HG03108 (cell line): ENCODE results near the gene NR3C2.

Experiments
- ATAC-seq: cut with Tn5 transposase; IDR thresholded peaks from one replicate; pipeline ENCODE4 v1.9.1; 2021; ENCODE audit warnings: moderate library complexity; ENCODE audit not compliant: unreplicated experiment

The NR3C2 gene

DNA sequence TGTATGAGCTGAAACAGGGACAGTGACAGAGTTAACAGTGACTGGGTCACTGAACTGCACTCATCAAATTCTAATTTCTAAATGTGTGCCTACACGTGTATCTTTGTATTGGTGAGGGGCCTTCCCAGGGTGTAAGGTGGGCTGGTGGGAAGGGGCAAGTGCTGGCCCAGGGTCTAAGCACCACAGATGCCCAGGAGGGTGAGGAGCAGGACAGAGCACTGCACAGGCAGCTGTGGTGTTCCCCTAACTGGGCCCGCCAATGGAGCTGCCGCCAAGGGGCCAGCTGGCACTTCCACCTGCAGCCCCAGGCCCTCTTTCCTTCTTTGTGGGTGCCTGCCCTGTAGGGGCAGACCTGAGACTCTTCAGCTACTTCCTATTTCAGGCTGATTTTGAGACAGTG lies 360.5 kb downstream of the NR3C2 start:
- no peak for ATAC-seq

DNA sequence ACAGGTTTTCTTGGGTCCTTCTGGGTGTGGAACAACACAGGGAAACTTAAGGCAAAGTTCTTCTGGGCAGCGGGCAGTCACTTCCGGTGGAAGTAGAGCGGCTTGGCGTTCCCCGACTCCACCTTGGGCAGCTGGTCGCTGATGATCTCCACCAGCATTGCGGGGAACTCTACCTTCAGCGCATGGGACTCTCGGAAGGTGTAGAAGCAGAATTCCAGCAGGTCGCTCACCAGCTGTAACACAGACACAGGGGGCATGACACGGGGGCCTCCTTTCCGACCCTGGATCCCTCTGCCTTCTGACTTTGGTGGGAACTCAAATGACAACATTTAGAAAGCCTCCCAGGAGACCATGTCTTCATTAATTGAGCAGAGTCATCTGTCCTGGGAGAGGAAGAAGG lies 360.9 kb downstream of the NR3C2 start:
- ATAC-seq: no peak

DNA sequence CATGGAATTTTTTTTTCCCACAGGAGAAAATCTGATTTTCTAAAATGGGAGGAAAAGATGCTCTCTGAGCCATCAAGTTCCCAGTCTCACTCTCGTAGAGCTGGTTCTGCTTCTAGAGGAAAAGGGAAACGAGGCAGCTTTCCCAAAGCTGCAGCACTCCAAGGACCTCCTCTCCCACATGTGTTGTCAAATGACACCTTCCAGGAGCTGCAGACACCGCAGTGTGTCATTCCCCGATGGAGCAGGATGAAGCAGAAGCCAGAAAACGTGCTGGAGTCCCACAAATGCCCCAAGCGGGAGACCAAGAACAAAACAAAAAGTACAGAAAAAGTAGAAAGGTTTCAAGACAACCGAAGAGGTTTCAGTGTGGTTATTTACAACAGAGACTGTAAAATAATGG lies 362.3 kb downstream of the NR3C2 start:
- ATAC-seq: no peak

DNA sequence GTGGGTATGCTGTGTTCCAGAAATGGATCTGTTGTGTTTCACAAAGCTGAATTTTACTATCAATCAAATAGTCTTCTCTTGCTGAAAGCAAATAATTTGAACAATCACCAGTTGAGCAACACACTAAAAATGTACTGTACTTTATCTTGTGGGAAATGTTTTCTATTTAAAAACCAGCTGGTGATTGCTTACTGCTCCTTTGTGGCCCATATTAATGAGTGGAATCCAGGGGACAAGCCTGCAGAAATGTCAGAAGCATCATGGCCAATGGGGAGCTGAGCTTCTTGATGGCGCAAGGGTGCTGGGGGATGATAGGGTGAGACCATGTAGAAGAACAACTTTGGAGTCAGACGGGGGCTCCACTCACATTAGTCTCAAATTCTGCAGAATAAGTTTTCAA lies 364.2 kb downstream of the NR3C2 start:
- ATAC-seq: no peak

DNA sequence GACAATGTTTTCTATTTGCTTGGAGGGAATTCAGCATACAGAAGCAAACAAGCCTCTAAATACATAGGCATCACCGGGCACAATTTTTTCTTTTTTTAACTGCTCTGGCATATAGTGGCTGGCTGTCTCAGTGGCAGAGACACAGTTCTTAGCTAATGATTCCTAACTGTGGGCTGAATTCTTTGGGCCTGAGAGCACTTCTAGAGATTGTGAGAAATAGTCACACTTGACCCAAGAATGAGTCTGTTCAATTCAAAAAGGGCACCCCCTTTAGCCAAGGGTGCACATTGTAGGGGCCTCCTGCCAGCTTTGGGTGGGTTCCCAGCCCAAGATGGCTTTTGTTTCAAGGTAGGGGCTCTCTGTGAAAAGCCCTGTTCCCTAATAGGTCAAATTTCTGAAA lies 364.6 kb downstream of the NR3C2 start:
- ATAC-seq: no peak

DNA sequence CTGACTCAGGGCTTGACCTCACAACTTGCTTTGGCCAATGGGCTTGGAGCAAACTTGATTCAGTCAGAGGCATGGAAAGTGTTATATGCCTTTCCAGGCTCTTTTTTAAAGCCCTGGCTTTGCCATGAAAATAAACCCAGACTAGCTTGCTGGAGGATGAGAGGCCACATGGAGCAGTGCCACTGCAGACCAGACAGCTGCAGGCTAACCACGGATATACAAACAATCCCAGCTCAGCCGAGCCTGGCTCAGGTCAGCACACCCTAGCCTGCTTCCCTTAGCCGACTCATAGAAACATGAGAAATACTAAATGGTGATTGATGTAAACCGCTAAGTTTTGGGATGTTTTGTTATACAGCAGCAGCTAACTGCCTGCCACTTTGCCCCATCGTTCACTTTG lies 365.2 kb downstream of the NR3C2 start:
- ATAC-seq: no peak

DNA sequence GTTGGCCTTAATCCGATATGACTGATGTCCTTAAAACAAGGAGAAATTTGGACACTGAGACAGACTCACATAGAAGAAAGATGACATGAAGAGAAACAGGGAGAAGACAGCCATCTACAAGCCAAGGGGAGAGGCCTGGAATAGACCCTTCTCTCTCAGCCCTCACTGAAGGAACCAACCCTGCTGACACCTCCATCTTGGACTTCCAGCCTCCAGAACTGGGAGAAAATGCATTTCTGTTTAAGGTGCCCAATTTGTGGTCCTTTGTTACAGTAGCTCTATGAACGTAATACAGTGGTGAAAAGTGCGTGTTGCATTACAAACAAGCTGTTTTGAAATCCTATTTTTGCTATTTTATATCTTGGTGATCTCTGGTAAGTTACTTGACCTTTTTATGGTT lies 366.8 kb downstream of the NR3C2 start:
- no peak for ATAC-seq

DNA sequence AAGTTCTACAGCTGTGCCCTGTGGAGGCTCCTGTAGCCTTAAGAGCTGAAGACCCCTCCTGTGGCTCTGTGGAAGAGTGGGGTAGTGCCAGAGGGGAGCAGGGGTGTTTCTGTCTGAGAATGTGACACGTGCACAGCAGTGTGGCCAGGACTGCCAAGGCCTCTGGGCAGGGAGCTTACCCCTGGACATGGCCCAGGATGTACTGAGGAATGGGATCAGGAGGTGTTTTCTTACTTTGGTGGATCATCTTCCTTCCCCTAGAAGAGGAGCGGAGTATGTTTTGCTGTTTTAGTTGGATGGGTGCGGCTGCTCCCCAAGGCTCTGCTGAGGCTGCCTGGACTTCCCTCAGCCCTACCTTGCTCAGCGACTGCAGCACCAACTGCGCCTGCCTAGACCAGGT lies 367.8 kb downstream of the NR3C2 start:
- no peak for ATAC-seq

DNA sequence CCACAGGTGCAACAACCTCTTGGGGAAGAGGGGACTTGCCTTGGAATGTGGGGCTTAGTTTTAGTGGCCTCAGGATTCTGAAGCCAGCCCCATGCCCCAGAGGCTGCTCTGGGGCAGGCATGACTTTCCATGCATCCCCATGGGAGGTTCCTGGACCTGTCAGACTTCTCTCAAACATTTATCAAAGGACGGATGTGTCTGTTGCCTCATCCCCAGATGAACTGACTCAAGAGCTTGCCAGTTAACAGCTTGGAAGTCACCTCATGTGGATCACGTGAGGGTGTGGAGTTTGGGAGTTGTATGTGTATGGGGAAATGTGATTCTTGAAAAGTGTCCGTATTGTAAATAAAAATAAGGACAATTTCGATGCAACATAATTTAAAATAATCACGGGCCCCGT lies 368.9 kb downstream of the NR3C2 start:
- no peak for ATAC-seq

DNA sequence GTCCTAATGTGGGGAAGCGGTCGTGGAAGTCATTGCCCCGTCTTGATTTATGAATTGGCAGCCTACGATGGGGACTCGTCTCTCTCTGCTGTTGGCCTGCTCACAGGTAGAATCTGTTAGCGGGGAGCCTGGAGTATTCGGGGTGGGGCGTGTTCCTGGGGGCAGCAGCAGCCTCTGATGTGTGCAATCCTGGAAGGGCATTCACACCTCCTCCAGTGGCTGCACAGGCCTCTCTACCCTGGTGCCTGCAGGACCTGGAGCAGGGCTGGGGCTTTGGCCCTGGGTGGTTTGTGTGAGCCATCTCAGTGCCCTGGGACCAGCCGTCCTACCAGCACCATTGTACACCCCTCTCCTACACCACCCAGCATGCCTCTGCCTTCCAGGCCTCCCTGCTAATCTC lies 369.4 kb downstream of the NR3C2 start:
- no peak for ATAC-seq

DNA sequence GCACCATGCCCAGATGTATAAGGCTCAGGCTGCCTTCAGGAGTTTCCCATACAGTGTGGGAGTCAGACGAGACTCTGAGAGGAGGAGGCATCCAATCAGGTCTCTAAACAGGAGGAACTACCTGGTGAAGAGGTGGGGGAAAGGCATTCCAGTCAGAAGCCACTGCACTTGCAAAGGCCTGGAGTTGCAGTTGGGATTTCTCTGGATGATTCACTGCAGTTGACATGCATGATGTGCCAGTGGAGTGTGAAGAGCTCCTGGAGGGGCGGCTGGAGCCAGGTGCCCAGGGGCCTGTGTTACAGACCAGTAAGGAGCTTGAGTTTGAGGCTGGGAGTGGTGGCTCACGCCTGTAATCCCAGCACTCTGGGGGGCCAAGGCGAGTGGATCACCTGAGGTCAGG lies 371.2 kb downstream of the NR3C2 start:
- ATAC-seq: no peak

DNA sequence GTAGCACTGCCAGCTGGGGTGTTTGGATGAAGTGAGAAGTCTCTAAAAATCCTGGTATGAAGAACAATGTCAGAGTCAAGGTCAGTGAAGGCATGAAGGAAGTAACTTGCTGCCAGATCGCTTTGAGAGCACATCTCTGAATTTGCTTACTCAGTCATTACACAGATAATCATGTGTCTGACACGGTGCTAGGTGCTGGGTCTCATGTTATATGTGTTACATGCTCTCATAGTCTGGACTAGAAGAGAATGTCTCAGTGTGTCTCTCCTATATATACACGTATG lies 372.4 kb downstream of the NR3C2 start:
- ATAC-seq: no peak

DNA sequence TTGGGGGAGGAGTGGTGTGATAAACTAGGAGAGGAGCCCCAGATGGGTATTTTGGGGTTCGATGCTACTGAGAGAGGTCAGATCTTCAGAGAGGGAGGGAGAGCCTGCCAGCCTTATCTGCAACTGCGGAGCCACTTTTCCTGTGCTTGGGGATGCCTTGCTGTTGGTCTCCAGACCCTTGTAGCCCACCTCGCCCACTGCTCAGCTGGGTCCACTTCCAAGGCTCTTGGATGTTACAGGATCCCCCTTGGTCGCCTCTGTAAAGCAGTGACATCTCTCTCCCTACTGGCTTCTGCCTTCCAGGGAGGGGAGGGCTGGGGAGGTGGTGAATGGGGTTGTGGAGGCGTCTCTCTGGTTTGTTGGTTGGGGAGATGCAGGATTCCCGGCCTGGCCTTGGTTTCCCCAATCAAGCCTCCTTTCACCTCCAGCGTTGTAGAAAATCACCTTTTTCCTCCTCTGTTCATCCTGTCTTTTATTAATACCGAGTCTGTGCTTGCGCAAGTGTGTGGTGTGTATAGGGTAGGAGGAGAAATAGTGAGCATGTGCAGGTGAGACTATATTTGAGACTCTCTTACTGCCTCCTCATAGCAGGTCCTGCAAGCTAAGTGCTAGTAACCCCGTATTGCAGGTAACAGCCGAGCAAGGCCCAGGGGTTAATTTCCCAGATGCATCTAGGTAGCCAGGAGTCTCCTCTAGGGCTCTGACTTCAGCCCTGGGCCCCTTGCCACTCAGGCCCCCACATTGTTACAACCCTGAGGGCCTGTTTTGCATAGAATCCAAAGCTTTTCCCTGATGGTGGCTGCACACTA lies 372.9 kb downstream of the NR3C2 start:
- no peak for ATAC-seq

DNA sequence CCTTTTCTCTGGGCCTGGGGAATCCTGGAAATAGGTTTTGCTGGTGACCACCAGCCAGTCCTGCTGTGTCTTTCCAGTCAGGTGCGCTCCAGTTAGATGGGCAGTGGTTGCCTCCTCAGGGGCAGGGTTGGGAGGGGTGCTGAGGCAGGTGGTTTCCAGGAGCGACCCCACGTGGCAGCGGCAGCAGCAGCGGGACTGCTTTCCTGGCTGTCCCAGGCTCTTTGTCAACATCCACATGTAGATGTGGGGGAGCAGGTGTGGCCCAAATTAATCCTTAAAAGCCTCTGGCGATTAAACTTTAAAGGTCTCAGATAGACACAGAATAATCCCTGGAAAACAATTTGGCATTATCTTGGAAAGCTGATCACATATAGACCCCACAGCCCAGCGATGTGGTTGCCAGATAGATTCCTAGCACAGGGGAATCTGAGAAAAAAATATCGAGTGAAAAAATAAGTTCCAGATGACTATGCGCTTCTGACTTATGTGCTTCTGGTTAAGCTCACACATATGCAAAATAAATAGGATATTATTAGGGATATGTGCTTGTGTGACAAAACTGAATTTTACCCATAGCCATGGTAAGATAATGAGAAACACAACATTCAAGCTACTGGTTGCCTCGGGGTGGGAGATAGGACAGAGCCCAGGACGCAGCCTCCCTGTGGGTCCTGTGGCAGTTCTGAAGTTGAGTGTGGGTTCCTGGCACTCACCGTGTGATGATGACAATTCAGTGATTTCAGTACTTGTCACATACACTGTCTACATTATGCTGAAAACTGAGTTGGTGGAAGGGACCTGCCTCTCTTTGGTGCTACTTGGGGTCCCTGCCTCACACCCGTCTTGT lies 373.9 kb downstream of the NR3C2 start:
- no peak for ATAC-seq

DNA sequence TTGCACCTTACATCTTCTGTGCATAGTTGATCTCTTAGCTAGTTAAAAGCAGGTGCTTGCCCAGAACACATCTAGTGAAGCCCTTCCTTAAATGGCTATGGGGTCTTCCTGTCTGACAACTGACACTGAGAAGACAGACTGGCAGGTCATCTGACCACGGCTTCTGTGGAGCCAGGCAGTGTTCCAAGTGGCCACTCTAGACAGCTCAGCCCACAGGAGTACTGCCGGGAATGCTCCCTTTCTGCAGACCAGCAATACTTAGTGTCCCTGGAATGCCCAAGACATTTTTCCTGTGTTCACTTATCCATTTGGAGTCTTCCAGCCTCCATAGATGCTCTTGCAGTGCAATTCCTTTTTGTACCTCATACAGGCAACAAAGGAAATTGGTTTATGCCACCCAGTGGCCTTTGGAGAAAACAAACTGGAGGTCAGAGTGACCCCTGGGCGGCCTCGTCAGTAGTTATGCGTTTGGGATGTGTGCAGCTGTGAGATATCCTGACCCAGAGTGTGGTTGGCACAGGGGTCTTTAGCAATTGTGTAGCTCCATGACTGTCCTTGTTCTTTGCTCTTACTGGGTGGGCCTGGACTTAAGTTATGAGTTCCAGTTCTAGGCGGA lies 374.8 kb downstream of the NR3C2 start:
- ATAC-seq: no peak

DNA sequence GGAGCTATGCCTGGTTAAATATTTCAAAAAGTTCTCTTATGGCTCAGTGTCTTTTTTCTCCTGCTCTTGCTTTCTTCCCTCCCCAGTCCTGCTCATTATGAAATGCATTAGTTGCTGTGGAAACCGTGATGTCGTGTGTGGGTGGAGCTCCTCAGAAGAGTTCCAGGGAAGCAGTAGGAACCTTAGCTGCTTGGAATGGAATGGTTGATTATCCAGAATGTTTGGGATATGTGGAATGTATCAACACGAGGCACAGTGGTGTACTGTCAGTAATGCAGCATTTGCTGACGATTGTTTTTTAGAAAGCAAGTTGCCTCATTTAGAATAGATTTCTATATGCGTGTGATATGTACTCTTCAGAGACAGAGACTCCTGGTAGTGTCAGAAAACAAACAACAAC lies 377.1 kb downstream of the NR3C2 start:
- no peak for ATAC-seq

DNA sequence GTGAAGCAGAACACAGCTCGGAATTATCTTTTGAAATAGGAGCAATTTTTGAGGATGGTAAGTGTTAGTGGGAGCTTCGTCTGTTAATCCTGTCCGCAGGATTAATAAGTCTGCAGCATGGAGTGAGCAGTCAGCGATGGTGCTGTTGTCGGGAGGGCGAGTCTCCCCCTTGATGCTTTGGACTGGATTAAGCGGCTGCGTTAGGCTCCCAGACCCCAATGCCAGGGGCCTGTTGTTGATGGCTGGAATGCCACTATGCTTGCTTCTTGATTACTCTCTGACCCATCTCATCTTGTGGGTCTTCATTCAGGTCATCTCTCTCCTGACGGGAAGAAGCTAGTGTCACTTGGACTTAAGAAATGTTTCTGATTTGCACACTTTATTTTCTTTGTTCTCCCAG lies 377.8 kb downstream of the NR3C2 start:
- no peak for ATAC-seq

DNA sequence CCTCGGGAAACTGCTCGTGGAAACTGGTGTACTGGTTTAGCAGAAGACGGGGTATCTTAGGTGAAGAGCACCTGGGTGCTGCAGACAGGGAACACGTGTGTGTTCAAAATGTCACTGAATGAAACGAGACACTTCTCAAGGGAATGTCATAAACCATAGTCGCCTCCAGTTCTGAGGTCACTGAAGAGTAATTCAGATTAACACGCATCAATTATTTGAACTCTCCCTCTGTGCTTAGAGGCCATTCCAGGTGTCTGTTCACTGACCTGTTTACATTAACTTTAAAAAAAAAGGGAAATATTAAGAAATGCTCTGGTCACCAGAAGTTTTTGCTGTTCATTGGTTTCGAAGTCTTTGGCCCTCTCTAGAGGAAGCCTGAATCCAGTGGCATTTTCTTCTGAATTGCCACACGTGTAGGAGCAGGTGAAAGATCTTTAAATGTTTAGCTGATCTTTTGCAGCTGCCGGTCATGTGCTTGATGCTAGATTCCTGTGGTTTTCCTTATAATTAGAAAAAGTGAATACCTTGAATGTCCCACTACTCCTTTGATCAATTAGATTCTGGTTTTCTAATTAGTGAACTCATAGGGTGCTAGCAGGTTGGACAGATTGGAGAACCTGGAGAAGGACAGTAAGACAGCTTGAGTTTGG lies 379.8 kb downstream of the NR3C2 start:
- no peak for ATAC-seq

DNA sequence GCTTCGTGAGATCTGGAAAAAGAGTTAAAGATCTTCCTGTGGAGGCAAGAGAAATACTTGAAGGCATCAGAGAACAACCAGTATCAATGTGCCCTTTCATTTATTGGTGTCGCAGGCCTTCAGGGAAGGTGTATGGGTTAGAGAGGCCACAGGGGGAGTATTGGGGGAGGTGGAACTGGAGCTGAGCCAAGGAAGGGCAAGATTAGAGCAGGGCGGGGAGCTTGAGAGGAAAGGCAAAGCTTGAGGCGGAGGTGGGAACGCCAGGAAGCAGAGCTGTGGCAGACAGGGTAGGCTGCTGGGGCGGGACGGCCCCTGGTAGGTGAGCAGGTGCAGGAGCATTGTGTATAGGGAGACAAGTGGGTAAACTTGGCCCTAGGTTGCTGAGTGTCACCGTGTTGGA lies 380.4 kb downstream of the NR3C2 start:
- no peak for ATAC-seq

DNA sequence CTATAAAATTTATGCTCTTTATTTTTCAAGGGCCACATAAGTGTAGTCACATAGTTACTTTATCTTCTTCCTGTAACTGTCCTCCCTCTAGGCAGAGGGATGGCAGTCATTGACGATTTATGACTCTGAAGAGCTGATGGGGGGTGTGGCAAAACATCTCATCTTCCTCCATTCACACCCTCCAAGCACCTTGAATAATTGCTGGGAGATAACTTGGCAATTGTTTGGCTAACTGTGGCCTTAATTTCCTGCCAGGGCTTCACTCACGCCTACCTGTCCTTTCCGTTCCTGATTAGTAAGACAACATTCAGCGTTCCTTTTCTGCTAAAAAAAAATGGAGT lies 381.1 kb downstream of the NR3C2 start:
- ATAC-seq: no peak

DNA sequence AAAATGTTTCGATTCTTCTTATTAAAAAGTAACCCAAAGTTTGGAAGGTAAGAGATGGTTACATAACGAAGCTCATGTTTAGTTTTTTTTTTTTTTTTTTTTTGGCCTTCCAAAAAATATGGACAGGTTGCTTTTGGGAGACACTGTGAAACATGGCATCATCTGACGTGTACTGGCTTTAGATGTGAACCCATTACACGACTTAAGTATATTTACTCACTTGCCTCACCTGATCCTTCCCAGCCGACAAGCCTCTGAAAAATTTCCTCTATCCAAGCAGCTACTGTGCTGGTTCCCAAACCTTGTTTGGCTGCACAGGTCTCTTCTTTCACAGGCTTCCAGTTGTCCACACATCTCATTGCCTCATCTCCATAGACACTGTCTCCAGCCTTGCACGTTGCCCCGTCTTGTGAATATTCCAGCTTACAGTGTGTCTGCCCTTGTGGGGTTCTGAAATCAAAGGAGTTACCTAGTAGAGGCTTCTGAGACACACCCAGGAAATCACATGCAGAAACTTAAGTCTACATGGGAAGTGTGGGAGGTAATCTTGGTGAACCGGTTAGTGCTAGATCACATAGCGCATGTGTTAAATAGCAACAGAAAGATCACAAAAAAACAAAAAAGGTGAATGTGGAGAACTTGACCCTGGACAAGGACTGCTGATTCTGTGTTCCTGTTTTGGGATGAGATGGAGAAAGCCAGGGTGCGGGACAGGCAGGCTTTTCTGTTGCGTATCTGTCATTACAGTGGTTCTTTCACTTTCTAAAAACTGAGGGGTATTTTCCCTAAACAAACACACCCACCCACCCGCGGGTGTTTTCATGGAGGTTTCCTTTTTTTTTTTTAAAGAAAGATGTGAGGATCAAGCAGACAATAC lies 381.7 kb downstream of the NR3C2 start:
- no peak for ATAC-seq
